Measurements from ENCODE around the gene NT5DC2.

NT5DC2 gene

GRCh38 chr3:52479037-52479876 is 54.4 kb downstream of the NT5DC2 start:
- H3K4me3 ChIP-seq (ENCODE audit: low read depth, low read length): no peak overlapping the region
- no peak for DNase-seq (ENCODE audit: low read depth)

GRCh38 chr3:52477796-52478095 is 55.9 kb downstream of the NT5DC2 start:
- DNase-seq (ENCODE audit: low read depth): no peak
- no peak overlapping the region for H3K4me3 ChIP-seq (ENCODE audit: low read depth, low read length)

GRCh38 chr3:52477076-52477795 is 56.4 kb downstream of the NT5DC2 start:
- H3K4me3 ChIP-seq (ENCODE audit: low read depth, low read length): no peak overlapping the region
- DNase-seq (ENCODE audit: low read depth): no peak
